NCI-H510A (cell line): ENCODE results near the gene KCNQ4.

ENCODE experiments used
- DNase-seq: peaks from one replicate; lab custom pipeline; 2025; lab: John Stamatoyannopoulos, UW

Gene KCNQ4

DNA sequence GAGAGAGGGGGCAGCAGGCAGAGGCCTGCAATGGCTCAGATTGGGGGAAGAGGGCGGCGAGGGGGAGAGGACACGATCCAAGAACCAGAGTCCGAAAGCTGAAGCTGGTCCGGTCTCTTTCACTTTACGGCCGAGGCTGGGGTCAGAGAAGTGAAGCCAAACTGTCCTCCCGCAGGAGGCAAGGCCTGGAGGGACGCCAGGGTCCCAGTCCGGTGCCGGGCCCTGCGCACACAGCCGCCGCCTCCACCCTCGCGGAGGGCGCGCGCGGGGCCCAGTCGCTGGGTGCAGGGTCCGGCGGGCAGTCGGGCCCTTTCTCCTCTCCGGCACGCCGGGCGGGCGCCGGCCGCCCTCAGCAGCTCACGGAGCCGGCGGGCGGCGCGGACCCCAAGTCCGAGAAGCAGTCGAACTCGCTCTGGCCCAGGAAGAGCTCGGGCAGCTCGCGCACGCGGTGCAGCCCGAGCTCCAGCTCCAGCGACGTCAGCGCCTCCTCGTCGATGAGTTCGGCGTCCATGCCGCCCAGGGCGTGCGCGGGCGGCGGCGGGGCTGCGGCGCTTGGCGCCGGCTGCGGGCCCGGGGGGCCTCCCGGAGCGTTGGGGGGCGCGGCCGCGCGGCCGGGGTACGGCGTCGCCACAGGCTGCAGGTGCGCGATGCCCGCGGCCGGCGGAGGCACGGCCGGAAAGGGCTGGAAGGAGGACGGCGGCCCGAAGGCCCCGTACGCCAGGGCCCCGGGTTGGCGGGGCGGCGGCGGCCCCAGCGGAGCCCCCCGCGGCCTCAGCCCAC lies 77.8 kb downstream of the KCNQ4 start:
- DNase-seq: peak; percentile 56

DNA sequence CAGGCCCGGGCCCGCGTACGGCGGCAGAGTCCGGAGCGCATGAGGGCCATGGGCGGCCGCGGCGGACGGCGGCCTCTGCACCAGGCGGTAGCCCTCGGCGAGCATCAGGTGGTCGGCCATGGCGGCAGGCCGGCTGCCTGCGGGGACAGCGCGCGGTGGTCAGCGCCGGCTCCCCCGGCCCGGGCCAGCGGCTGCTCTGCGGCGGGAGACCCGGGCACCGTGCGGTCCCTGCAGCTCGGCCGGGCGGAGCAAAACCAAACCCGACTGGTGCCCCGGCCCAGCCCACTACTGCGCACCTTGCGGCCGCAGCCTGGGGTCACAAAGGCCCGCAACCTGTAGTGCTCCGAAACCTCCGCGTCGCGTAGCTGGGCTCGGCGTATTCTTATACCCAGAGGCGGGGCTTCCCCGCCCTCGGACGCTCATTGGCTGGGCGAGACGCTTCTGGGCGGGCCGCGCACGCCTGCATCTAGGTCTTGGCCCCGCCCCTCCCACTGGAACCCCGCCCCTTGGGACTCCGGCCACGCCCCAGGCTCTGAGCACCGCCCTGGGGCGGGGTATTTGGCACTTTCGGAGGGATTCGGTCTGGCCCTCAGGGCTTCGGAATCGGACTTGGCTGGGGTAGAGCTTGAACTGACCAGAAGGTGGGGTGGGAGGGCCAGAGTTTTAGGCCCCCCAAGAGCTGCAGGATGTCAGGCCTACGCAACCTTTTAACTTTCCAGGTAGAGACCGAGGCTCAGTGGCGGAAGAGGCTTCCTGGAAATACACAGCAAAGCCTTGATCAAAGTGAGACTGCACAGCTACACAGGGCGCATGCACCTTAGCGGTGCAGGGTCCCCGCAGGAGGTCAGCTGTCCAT lies 78.6 kb downstream of the KCNQ4 start, which contains the start of gene CITED4:
Gene CITED4 (minus strand): TSS at position 356 of the 856 bp plus-strand sequence. CDS start 236 bp downstream, at position 120.
- peak; percentile 96 for DNase-seq

DNA sequence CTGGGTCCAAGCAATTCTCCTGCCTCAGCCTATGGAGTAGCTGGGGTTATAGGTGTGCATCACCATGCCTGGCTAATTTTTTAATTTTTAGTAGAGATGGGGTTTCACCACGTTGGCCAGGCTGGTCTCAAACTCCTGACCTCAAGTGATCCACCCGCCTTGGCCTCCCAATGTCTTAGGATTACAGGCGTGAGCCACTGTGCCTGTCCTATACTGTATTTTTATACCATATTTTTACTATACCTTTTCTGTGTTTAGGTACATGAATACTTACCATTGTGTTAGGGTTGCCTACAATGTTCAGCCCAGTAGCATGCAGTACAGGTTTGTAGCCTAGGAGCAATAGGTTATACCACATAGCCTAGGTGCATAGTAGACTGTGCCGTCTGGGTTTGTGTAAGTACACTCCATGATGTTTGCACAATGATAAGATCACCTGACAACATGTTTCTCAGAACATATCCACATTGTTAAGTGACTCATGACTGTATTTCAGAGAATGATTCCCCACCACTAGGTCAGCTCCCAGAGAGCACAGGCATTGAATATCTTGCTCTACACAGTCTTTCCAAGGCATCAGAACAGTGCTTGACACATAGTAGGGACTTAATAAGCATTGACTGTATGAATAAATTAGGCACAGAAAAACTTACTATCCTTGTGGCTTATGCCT lies 84.6 kb downstream of the KCNQ4 start:
- peak; percentile 27 for DNase-seq

DNA sequence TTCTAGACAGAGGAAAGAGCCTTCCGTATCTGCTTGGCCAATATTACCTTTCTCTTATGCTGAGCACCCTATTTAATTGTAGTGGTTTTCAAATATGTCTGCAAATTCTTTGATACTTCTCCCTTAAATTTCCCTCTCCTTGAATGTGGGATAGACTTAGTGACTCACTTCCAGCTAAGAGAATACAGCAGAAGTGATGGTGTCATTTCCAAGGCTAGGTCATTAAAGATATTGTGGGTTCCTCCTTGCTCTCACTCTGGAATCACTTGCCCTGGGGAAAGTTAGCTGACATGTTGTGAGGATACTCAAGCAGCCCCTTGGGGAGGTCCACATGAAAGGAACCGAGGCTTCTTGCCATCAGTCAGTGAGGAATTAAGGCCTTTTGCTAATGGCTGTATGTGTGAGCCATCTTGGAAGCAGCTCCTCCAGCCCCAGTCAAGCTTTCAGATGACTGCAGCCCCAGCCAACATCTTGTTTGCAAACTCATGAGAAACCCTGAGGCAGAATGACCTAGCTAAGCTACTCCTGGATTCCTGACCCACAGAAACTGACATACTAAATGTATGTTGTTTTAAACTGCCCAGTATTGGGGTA lies 86.6 kb downstream of the KCNQ4 start:
- no peak for DNase-seq

DNA sequence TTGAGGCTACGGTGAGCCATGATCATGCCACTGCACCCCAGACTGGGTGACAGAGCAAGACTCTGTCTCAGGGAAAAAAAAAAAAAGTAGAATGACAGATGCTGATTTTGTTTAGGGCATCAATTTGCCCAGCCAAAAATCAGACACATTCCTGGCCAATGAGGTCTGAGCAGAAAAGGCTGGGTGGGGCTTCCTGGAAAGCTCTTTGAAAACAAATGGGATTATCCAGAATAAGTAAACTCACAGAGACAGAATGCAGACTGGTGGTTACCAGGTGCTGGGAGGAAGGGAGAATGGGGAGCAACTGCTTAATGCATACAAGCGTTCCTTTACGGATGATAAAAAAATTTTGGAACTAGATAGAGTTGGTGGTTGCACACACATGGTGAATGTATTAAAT lies 88.7 kb downstream of the KCNQ4 start:
- DNase-seq: no peak

DNA sequence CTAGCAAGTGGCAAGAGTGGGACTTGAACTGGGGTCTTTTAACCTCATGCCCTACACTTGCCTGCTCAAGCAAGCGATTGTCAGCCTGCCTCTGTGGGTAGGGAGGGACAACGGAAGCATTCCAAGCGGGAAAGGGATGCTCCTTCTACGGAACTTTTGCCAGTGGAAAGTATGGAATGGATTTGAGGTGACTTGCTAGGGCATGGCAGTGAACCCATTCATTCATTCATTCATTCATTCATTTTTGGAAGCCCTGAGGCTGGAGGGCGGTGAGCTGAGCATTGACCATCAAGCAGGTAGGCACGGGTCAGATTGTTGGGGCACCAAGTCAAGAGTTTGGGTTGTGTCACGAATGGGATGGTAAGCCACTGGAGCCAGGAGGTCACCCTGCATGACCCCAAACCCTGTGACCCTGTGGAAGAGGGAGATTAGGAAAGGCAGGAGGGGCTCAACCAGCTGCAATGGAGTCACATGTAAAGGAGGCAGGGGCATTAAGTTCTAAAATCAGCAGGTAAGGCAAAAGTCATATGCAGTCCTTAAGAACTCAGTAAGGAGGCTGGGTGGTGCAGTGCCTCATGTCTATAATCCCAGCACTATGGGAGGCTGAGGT lies 90.4 kb downstream of the KCNQ4 start:
- DNase-seq: no peak

DNA sequence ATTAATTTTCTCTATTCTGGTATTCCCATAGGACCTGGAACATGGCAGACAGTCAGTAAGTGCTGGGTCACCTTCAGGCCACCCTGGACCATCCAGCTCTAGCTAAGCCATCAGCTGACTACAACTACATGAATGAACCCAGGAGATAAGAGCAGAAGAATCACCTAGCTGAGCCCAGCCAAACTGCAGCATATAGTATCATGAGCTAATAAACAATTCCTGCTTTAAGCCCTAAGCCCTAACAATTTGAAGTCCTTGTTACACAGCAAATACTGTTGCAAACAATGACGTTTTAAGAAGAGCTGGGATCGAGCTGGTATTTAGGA lies 92.8 kb downstream of the KCNQ4 start:
- no peak for DNase-seq

DNA sequence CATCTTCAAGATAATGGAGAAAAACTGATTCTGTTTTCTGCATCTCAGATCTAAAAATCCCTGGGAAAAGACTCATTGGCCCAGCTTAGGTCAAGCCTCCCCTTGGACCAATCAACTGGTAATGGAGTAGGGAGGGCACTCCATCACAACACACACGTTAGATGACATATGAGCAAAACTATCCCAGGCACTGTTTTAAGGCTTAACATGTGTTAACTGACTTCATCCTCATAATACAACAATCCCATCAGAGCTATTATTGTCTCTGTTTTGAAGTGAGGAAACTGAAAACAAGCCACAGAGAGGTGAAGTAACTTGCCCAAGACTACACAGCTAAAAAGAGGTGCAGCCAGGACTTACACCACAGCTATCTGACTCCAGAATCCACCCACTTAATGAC lies 93.3 kb downstream of the KCNQ4 start:
- no peak for DNase-seq

DNA sequence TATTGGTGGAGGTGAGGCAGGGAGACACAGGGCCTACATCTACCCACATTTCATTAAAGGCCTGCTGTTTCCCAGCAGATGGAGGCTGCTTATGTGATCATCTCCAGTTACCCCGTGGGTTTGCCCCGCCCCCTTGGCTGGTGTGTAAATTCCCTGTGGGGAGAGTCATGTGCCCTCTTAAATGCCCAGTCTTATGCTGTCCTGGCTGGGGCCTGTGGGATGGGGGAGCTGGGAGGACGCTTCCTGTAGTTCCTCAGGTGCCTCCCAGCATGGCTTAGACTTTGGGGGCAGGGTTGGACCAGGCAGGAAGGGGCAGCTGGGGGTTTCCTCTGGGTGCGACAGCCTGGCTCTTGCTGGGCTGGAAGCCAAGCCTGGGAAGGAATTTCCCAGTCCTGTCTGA lies 94.1 kb downstream of the KCNQ4 start:
- no peak for DNase-seq

DNA sequence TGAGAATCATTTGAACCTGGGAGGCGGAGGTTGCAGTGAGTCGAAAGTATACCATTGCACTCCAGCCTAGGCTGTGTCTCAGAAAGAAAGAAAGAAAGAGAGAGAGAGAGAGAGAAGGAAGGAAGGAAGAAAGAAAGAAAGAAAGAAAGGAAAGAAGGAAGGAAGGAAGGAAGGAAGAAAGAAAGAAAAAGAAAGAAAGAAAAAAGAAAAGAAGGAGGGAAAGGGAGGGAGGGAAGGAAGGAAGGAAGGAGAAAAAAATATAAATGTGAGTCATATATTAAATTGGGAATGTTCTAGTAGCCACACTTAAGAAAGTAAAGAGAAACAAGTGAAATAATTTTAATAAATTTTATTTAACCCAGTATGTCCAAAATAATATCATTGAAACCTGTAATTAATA lies 95.3 kb downstream of the KCNQ4 start:
- no peak for DNase-seq

DNA sequence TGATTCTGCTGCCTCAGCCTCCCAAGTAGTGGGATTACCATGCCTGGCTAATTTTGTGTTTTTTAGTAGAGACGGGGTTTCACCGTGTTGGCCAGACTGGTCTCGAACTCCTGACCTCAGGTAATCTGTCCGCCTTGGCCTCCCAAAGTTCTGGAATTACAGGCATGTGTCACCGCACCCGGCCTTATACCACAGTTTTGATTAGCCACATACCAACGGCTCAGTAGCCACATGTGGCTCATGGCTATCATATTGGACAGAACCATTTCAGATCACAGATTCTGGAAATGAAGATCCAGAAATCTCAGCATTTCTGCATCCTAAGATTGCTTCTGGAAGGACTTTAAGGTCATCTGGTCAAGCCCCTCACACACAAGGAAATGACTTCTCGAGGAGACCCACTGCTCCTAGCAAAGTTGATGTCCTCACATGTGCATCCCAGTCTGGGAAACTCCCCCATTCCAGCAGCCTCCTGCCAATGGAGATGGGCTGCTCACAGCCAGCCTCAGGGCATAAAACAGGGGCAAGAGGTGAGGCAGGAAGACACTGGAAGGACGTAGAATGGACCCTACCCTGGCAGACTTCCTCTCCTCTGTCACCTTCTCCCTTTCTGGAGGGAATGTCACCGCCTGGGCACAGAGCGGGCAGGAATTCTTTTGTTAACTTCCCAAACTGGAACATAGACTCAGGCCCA lies 96.0 kb downstream of the KCNQ4 start:
- no peak for DNase-seq

DNA sequence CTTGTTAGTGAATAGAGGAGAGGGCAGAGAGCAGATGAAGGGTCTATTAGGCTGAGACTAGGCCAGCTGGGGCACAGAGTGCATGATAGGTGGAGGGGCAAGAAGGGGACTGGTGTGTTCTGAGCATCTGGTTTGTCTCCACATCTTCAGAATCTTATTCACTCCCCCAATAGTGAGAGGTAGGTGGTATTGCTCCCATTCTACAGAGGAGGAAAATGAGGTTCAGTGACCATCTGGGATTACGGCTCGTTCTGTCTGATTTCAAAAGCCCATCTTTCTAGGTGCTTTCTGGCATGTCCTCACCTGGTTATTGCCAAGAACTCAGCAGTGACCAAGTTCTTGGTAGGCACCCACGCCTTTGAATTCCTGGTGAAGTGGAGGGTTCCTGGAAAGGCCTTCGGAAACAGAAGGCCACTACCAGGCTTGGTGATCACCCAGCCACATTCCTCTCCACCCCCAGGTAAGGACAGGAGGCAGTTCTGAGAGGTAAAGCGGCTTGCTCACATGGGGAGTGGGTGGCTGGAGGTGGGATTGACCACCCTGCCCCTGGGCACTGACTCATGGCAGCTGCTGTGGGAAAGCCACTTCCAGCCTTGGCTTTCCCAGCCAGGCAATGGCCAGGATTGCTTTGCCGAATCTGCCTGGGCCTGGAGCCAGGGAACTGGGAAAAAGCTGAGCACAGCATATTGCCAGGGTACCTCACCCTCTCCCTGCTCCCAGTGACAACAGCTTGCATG lies 97.4 kb downstream of the KCNQ4 start:
- no peak for DNase-seq

DNA sequence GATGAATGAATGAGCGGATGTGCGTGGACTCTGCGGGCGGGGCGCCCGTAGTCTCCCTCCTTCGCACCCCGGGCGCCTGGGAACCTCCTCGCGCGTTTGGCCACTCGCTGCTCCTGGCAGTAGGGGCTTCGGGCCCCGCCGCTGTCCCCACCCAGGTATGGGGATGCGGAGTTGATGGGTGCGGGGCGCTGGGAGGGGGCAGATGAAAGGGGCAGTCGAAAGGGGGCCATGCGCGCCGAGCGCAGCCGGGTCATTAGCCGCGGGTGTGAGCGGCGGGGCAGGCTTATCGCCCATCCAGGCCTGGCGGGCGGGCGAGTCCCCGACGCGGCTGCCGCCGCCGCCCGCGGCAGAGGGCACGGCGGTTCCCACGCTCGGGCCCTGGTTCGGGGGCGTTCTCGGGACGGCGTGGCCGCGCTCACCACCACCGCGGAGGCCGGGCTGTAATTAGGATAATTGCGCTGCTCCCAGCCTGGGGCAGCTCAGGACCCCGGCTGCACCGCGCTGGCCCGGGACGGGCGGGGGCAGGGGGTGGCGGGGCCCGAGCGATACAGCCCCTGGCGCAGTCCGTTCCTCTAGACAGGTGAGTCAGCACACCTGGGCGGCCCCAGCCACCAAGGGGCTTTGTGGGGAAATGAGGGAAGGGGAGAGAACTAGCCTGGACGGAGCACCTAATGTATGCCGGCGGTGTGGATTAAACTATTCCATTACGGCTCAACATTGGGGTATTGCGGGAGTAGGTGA lies 100.6 kb downstream of the KCNQ4 start:
- no peak for DNase-seq

DNA sequence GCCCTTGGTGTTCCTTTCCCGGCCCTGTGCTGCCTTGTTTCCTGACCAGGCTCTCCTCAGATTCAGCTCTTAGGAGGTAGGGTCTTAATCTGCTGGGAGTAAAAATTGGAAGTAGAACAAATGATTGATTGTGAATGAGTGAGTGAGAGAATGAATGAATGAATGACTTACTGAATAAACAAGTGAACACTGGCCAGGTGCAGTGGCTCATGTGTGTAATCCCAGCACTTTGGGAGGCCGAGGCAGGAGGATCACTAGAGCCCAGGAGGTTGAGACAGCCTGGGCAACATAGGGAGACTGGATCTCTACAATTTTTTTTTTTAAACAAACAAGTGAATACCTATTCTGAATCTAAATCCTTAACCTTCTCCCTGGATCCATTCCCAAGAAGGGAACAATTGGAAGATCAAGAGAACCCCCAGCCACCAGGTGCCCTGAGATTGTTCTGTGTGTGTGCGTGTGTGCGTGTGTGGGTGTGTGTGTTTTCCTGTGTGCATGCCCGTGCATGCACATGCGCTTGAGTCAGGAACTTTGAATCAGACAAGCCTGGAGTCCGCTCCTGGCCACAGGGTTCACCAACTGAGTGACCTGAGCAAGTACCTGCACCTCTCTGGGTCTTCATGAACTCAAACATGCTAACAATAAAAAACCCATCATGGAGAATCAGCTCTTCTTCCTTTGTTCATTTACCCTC lies 102.9 kb downstream of the KCNQ4 start:
- DNase-seq: no peak

DNA sequence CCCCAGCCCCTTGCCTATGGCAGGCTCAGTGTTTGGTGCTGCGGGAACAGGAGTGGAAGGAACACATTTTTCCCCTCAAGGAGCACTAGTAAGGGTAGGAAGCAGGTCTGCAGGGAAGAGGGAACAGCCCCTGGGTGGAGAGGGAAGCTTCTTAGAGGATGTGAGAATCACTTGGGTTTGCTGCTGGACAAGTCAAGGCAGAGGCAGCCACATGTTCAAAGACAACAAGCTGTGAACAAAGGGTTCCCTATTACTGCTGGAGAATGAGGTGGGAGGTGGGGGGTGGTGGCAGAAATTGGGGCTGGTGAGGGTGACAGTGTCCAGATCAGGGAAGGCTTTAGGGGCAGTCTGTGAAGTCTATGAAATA lies 103.4 kb downstream of the KCNQ4 start:
- DNase-seq: no peak

DNA sequence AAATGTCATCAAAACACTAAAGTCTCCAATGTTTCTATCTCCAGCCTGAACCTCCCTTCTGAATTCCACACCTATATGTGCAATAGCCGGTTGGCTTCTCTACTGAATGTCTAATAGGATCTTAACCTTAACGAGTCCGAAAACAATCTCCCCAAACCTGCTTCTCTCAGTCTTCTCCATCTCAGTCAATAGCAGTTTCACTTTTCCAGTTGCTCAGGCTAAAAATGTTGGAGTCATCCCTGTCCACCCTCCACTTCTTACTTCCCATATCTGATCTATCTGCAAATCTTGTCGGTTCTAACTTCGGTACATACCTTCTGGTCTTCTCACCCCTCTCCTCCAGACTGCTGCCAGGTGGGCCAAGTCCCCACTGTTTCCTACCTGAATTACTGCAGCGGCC lies 104.1 kb downstream of the KCNQ4 start:
- no peak for DNase-seq
